ENCODE data around the gene CA10.

CA10 gene

DNA sequence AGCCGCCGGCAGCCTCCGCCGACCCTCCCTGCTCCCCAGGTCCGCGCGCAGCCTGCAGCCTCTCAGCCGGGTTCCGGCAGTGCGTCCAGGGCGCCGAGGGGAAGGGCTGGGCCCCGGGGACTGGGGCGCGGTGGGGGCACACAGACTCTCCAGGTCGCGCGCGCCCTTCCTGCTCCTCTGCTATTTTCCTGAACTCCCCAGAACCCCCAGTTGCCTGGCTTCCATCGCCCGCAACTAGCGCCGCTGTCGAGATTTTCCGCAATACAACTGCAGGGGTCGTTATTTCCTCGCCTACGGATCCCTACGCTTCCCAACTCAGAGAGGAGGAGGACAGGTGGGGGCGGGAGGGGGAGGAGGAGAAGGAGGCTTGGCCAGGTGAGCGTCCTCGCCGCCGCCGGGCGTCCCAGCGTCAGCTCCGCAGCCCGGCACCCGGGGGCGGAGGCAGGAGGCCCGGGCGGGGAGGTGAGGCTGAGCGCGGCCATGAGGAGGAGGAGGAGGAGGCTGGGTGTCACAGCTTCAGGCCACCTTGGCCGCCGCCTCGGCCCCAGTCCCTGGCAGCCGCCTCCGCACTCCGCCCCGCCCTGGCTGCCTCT is at the start of gene CA10:
CA10 (minus strand) TSS at position 265 of the 593 bp plus-strand sequence.
- no peak for DNase-seq (ENCODE audit: low read depth in 2 of 2)

DNA sequence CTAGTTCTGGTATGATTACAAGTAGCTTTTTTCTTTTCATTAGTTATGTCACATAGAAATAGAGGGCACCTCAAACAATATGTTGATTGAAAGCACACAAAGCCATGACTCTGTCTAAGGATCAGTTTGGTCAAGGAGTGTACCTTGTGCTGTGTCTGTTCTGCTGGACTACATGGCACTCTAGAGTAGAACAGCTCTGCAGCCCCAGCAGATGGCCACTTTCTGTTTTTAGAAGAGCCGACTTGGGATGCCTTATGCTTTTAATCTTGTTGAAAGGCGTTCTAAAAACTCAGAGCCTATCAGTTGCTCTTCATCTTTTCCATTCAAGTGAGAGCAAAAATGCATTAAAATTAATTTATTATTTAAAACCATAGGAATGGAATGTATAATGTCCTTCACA is 49.3 kb upstream of the CA10 start:
- DNase-seq (ENCODE audit: low read depth in 2 of 2) = no peak

GRCh38 chr17:52202520-52203080 is 44.1 kb upstream of the CA10 start:
- DNase-seq (ENCODE audit: low read depth in 2 of 2) = no peak

- no peak for DNase-seq (ENCODE audit: low read depth in 2 of 2)
Measured at GRCh38 chr17:52201767-52202519, 43.4 kb upstream of the CA10 start.

DNA sequence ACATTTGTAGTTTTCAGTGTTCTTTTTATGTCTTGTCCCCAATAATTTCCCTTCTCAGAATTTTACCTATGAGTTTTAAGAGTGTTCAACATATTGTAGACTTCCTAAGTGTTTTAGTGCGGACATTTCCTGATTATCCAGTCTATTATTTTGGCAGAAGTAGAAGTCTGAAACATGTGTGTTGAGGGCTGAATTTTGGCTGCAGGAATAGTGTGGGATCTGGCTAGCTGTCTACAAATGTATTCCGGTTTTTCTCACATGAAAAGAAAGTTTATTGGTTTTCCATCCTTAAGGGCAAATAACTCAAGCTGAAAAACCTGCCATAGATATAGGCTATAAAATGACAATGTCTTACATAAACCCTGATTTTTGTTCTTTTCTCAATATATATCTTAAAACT is 33.0 kb upstream of the CA10 start:
- DNase-seq (ENCODE audit: low read depth in 2 of 2) = no peak

DNA sequence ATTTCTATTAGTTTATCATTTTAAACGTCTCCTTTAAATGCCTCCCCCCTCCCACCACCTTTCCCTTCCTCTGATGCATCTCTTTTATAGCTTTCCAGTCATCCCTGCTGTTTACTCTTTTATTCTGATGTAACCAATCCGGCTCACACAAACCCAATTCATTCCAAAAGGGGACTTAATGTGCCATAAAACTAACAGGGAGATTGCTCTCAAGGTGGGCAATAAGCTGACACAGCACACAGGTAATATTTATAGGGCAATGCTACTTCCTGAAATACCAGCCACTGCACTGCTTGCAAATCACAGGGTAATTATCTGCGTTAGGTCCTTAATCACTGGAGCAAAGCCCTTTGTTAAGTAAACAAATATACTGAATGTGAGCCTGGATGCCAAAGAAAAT is 23.3 kb upstream of the CA10 start:
- no peak for DNase-seq (ENCODE audit: low read depth in 2 of 2)

DNA sequence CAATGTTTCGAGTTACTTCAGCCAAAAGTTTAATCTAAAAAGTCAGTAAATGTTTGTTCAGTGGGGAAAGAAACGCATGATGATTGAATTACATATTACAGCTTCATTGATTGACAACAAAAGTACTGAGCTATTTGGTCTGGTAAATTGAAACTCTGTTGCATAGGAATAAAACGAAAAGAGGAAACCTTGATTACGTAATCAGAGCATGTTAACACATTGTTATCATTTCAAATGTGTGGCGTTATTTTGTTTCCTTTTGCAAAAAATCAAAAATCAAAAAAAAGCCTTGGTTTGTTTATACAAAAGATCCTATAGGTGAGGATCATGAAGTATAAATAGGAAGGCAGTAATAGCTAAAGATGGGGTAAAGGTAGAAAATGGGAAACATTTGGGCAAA is 19.5 kb upstream of the CA10 start:
- no peak for DNase-seq (ENCODE audit: low read depth in 2 of 2)

DNA sequence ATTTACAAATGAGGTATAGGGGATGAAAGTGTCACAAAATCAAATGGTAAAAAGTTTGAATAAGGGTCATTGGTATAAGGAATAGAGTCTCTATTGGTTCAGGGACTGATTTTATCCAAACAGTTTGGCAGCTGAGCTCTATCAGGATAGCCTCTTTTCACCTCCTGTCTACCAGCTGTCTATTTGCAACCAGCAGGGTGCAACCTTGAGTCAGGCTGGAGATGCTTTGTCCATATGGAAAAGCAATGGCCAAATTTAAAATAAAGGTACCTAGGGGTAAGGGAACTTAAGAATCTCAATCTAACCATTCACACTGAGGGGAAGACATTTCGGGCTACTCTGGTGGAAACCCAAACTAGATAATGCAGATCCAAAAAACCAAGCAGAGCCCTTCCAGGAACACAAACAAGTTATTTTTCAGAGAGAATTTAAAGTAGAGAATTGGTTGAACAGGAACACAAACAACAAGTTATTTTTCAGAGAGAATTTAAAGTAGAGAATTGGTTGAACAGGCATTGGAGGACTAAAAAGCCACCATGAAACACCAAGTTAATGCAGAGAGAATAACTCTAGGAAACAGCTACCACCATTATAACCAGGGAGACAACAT is 12.6 kb upstream of the CA10 start:
- DNase-seq (ENCODE audit: low read depth in 2 of 2) = no peak

DNA sequence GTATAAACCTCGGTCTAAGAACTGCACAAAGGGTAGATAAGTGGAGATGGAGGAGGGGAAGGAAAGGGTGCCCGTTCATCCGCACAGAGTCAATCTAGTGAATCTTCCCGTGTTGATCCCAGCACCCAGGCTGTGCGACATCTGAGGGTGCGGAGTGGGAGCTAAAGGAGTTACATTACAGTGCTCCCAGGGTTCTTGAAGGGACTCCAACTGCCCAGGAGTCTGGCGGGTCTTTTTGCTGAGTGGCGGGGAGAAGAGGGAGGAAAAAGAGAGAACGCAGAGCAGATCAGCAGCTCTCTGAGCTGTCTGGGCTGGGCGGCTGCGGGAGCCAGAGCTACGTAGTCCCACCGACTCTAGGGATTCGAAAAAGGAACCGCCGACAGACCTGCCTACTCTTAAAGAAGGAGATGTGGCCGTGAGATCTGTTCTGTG is 1.6 kb upstream of the CA10 start:
- DNase-seq (ENCODE audit: low read depth in 2 of 2) = no peak

GRCh38 chr17:52159246-52160135 is 977 bp upstream of the CA10 start:
- no peak for DNase-seq (ENCODE audit: low read depth in 2 of 2)

DNA sequence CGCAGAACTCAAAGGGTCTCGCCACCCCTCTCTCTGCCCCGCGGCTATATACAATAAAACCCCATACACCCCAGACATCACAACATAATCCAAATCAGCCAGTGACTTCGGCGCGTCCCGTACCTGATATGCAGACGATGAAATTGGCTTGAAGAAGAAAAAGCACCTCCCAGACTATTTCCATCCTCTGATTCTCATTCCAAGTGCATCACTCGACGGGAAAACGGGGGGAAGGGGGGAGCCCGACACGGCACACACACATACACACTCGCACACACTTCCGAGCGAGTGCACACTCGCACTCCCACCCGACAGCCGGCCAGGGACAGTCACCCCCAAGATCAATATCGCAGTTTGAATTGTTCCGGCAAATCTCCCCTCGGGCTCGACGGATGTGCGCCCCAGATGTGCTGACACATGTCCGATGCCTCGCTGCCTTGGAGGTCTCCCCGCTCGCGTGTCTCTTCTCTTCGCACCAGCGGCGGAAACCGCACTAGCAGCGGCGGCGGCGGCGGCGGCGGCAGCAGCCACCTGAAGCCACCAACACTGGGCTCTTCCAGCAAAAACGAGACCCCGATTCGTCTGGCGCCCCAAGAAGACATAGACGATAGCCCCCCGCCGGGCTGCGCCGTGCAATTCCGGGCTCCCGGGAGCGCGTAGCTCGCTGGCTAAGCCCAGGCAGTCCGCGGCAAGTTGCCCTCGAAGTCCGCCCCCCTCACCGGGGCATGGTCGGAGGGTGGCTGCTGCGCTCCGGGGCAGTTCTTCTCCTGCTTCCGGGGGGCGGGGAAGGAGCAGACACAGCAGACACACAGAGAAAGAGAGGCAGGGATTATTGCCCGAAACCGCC is 688 bp downstream of the CA10 start:
- DNase-seq (ENCODE audit: low read depth in 2 of 2) = no peak

GRCh38 chr17:52156576-52157570 is 1.6 kb downstream of the CA10 start:
- DNase-seq (ENCODE audit: low read depth in 2 of 2) = no peak

GRCh38 chr17:52155301-52155700 is 3.2 kb downstream of the CA10 start:
- no peak for DNase-seq (ENCODE audit: low read depth in 2 of 2)

DNA sequence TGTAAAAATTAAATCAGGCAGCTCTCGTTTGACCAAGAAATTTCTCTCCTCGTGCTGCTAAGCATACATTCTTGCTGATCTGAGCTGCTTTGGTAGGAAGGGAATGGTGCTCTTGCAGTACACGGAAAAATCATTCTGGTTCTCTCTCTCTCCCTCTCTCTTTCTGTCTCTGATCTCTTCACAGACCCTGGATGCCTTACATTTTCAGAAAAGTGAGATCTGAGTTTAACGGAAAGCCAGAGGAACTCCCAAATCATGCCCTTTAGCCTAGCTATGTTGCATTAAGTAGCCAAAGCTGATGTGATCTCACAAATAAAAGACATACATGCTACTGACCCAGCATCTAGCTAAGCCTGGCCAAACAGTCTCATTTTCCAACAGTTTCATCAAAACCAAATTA is 4.0 kb downstream of the CA10 start:
- DNase-seq (ENCODE audit: low read depth in 2 of 2) = no peak

- no peak for DNase-seq (ENCODE audit: low read depth in 2 of 2)
Measured at GRCh38 chr17:52150935-52151334, 7.6 kb downstream of the CA10 start.

DNA sequence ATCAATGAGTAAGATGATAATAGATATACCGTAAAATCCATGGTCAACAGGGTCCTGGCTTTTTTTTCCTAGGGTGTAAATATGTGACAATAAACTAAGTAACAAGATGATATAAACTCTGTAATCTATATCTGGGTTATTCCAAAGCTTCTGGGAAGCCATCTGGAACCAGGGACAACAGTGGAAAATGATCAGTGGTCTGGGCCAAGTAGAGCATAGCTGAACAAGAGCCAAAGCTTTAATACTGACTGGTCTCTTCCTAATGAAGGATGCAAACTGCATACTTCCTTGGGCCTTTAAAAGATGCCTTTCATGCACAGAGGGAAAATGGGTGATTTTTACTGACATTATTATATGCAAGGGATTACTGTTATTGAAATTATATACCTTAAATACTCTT is 8.9 kb downstream of the CA10 start:
- no peak for DNase-seq (ENCODE audit: low read depth in 2 of 2)

- no peak for DNase-seq (ENCODE audit: low read depth in 2 of 2)
Measured at GRCh38 chr17:52148969-52149351, 9.6 kb downstream of the CA10 start.

DNA sequence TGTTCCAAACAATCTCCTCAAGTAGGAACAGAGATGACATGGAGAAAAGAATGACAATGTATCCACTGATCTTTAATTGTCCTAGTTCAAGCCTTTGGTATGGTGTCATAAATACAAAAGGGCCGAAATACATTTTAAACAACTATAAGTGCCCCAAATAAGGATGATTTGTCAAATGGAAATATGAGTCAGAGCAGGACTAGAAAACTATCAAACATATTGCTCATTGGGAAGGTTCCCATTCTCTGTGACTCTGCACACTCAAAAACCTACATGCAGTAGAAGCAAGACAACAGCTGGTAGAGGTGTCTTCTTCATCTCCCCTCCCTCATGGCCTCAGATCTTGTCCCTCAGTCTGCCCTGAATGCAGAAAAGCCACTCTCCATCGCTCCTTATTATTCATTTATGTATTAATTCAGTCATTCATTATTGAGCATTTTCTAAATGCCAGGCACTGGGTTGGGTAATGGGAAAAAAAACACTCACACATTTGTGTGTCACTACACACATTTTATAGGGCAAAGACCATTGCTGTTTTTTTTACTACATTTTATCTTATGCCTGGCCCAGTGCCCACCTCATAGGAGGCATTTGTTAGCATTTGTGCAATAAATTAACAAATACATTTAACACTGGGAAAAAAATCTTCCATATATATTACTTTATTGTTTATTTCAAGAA is 10.1 kb downstream of the CA10 start:
- no peak for DNase-seq (ENCODE audit: low read depth in 2 of 2)

- DNase-seq (ENCODE audit: low read depth in 2 of 2) = no peak
Measured at GRCh38 chr17:52147872-52148271, 10.6 kb downstream of the CA10 start.
